ENCODE results near the gene PKN2. TPM values are rescaled to one million over a fixed set of nuclear protein-coding genes. Genes with fewer than 3 reads are reported as not detected.

PKN2 gene
- total RNA-seq, 2 donors from 2014 or later, result 64.6 to 71.1 TPM

DNA sequence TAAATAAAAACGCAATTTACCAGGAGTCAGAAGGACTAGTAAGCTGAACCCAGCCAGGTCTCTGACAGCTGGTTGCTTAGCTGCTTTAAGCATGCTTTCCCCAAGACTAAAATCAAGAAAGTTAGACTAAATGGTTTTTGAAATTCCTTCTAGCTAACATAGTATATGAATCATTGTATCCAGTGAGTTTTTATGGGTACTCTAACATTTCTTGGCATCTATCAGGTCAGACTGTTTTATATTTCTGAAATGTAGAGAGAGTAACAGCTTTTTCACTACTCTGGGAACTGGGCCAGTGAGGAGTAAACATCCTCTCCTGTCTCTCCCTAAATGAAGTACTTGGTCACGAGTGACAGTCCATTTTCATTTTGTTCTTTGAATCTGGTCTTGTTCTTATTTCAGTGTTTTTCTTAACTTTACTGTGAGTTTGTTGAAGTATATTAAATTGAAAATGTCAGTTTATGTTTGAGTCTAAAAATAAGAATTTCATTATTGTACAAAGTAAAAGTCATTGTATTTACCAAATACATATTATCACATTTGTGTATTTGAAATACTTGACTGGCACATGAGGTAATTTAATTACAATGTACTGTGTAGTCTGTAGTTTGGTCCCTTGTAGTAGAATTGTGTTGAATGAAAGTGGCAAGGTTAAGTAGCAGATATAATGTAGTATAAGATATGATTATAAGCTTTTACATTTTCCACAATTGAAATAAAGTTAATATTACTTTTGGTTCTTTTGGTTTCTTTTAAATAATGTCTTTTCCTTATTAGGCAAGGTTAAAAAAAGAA lies 47.6 kb downstream of the PKN2 start:
- TF ChIP-seq, protein P1, sequence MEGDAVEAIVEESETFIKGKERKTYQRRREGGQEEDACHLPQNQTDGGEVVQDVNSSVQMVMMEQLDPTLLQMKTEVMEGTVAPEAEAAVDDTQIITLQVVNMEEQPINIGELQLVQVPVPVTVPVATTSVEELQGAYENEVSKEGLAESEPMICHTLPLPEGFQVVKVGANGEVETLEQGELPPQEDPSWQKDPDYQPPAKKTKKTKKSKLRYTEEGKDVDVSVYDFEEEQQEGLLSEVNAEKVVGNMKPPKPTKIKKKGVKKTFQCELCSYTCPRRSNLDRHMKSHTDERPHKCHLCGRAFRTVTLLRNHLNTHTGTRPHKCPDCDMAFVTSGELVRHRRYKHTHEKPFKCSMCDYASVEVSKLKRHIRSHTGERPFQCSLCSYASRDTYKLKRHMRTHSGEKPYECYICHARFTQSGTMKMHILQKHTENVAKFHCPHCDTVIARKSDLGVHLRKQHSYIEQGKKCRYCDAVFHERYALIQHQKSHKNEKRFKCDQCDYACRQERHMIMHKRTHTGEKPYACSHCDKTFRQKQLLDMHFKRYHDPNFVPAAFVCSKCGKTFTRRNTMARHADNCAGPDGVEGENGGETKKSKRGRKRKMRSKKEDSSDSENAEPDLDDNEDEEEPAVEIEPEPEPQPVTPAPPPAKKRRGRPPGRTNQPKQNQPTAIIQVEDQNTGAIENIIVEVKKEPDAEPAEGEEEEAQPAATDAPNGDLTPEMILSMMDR (conservative IDR thresholded peaks at IDR 0.05), result no peak
- H3K4me1 Mint-ChIP-seq, result peaks cover 27% of the 10 kb centered on the region
- H3K27ac Mint-ChIP-seq, result no peak overlapping the region
- no peak overlapping the region for H3K4me3 ChIP-seq (ENCODE audit: low read length)
- peaks cover 31% of the 10 kb centered on the region for H3K36me3 ChIP-seq (ENCODE audit: control insufficient read depth, insufficient read depth, low read length)
- H3K9me3 ChIP-seq (ENCODE audit: control insufficient read depth, low read length), result peaks cover 39% of the 10 kb centered on the region
- H3K27me3 Mint-ChIP-seq (ENCODE audit: insufficient read depth), result no peaks in the 10 kb centered on the region
- H3K27ac ChIP-seq (ENCODE audit: low read depth, low read length), result no peak overlapping the region
- peaks cover 39% of the 10 kb centered on the region for H3K36me3 Mint-ChIP-seq (ENCODE audit: low read depth)
- WGBS, 2 experiments (ENCODE audit: insufficient coverage in 1 of 2, insufficient read length in 1 of 2), result 86% methylated on average over 2 of the region's 2 CpGs; no CpG with 5 or more reads in 1 of the 2 experiments
- no peaks in the 10 kb centered on the region for H3K4me1 ChIP-seq (ENCODE audit: control insufficient read depth, insufficient read depth, low read length)
- H3K27me3 ChIP-seq (ENCODE audit: control insufficient read depth, insufficient read depth, low read length, poor library complexity, severe bottlenecking), result no peaks in the 10 kb centered on the region
- no peak for DNase-seq
- H3K9ac ChIP-seq (ENCODE audit: extremely low read depth, low read length, poor library complexity, severe bottlenecking), result no peak overlapping the region
- H3K9me3 Mint-ChIP-seq, result peaks cover 21% of the 10 kb centered on the region
- no peak overlapping the region for H3K4me3 Mint-ChIP-seq

DNA sequence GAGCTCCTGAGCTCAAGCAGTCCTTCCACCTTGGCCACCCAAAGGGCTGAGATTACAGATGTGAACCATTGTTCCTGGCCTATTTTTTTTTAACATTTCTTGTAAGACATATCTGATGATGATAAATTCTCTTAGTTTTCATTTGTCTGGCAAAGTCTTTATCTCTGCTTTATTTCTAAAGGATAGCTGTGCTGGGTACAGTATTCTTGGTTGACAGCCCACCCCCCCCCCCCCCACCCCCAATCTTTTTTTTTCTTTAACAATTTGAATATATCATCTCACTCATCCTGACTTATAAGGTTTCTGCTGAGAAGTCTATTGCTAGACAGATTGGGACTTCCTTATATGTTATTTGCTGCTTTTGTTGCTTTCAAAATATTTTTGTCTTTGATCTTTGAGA lies 51.3 kb downstream of the PKN2 start:
- Mint-ChIP-seq H3K27me3 (ENCODE audit: insufficient read depth) (no peaks in the 10 kb centered on the region), H3K9me3 (peaks cover 21% of the 10 kb centered on the region), H3K36me3 (ENCODE audit: low read depth) (peaks cover 27% of the 10 kb centered on the region), H3K4me3 (no peak overlapping the region), H3K27ac (no peak overlapping the region), H3K4me1 (peaks cover 32% of the 10 kb centered on the region)
- H3K36me3 ChIP-seq (ENCODE audit: control insufficient read depth, insufficient read depth, low read length), result peaks cover 21% of the 10 kb centered on the region
- H3K9ac ChIP-seq (ENCODE audit: extremely low read depth, low read length, poor library complexity, severe bottlenecking), result no peak overlapping the region
- no peak for DNase-seq
- no peaks in the 10 kb centered on the region for H3K27me3 ChIP-seq (ENCODE audit: control insufficient read depth, insufficient read depth, low read length, poor library complexity, severe bottlenecking)
- peaks cover 39% of the 10 kb centered on the region for H3K9me3 ChIP-seq (ENCODE audit: control insufficient read depth, low read length)
- TF ChIP-seq, protein P1 (conservative IDR thresholded peaks at IDR 0.05), result no peak
- H3K27ac ChIP-seq (ENCODE audit: low read depth, low read length), result no peak overlapping the region
- peak overlapping the region; percentile 57 for H3K4me3 ChIP-seq (ENCODE audit: low read length)
- no peaks in the 10 kb centered on the region for H3K4me1 ChIP-seq (ENCODE audit: control insufficient read depth, insufficient read depth, low read length)

DNA sequence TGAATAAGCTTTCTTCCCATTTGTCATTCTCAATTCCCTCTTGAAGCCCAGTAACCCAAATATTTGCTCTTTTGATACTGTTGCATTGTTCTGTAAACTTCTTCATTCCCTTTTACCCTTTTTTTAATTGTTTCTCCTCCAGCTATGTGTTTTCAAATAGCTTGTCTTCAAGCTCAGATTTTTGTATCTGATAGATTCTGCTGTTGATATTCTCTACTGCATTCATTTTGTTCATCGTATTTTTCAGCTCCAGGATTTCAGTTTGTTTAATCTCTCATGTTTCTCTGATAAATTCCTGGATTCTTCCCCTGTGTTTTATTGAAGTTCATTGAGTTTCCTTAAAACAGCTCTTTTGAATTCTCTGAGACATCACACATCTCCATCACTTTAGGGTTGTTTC lies 51.8 kb downstream of the PKN2 start:
- H3K27ac ChIP-seq (ENCODE audit: low read depth, low read length), result no peak overlapping the region
- no peak overlapping the region for H3K9ac ChIP-seq (ENCODE audit: extremely low read depth, low read length, poor library complexity, severe bottlenecking)
- Mint-ChIP-seq H3K27ac (no peak overlapping the region), H3K4me3 (no peak overlapping the region), H3K36me3 (ENCODE audit: low read depth) (peaks cover 27% of the 10 kb centered on the region), H3K9me3 (peaks cover 21% of the 10 kb centered on the region), H3K4me1 (peaks cover 30% of the 10 kb centered on the region), H3K27me3 (ENCODE audit: insufficient read depth) (no peaks in the 10 kb centered on the region)
- peak overlapping the region; percentile 57 for H3K4me3 ChIP-seq (ENCODE audit: low read length)
- DNase-seq, result no peak
- TF ChIP-seq, protein P1 (conservative IDR thresholded peaks at IDR 0.05), result no peak
- peaks cover 21% of the 10 kb centered on the region for H3K36me3 ChIP-seq (ENCODE audit: control insufficient read depth, insufficient read depth, low read length)
- H3K4me1 ChIP-seq (ENCODE audit: control insufficient read depth, insufficient read depth, low read length), result no peaks in the 10 kb centered on the region
- WGBS, 2 experiments (ENCODE audit: insufficient coverage in 1 of 2, insufficient read length in 1 of 2), result 60 to 93% methylated on average over 1 of the region's 1 CpG
- no peaks in the 10 kb centered on the region for H3K27me3 ChIP-seq (ENCODE audit: control insufficient read depth, insufficient read depth, low read length, poor library complexity, severe bottlenecking)
- H3K9me3 ChIP-seq (ENCODE audit: control insufficient read depth, low read length), result peaks cover 39% of the 10 kb centered on the region
